IMR-90 (cell line): ENCODE measurements around the gene ATP2A3. TPM values are rescaled to one million over a fixed set of nuclear protein-coding genes. Genes with fewer than 3 reads are reported as not detected.

Experiments used
- ATAC-seq: fragments of 200-7000 bp; cut with Tn5 transposase; 2 replicates; pipeline ENCODE4 v1.9.1; 2020; ENCODE audit warnings: low read depth, mild to moderate bottlenecking, moderate library complexity
- BruUV-seq: library from RNA; stranded (reverse); fragments of 400-500 nt; replicated peaks from 2 replicates; lab custom pipeline; 2021; lab: Mats Ljungman, UMichigan
- CTCF ChIA-PET: fragments of 300-600 bp; formaldehyde crosslinking; extraction: SDS; loops from one replicate; lab custom pipeline; 2021; ENCODE audit warnings: antibody characterized with exemption; lab: Yijun Ruan, JAX
- POLR2A ChIA-PET: fragments of 300-600 bp; sonication (Branson Sonifier 250); formaldehyde crosslinking; loops from one replicate; lab custom pipeline; 2022; ENCODE audit warnings: antibody characterized with exemption; ENCODE audit not compliant: unreplicated experiment; lab: Charles Lee
- DNase-seq: peaks from one replicate; pipeline ENCODE4 v3.0.0; 2013
- H2AFZ ChIP-seq: replicated peaks from 2 replicates; pipeline ENCODE3; 2013; ENCODE audit warnings: low read length, mild to moderate bottlenecking; ENCODE audit not compliant: poor library complexity
- H2AK5ac ChIP-seq: 2 replicates; pipeline ENCODE4 v1.6.1; 2013; ENCODE audit warnings: low read depth, low read length, inconsistent platforms
- H2AK9ac ChIP-seq: replicated peaks from 2 replicates; pipeline ENCODE3; 2013; ENCODE audit warnings: mild to moderate bottlenecking, low read depth, low read length, moderate library complexity; ENCODE audit not compliant: poor library complexity
- H2BK120ac ChIP-seq: 2 replicates; pipeline ENCODE4 v1.6.1; 2013; ENCODE audit warnings: low read depth, low read length, inconsistent platforms
- H2BK15ac ChIP-seq: 3 replicates; pipeline ENCODE4 v1.6.1; 2013; ENCODE audit warnings: low read depth, low read length, inconsistent platforms
- H2BK20ac ChIP-seq: 2 replicates; pipeline ENCODE4 v1.6.1; 2013; ENCODE audit warnings: low read depth, mild to moderate bottlenecking, inconsistent platforms, low read length, moderate library complexity
- H2BK5ac ChIP-seq: 2 replicates; pipeline ENCODE4 v1.6.1; 2013; ENCODE audit warnings: mild to moderate bottlenecking, low read depth, low read length, inconsistent platforms; ENCODE audit not compliant: poor library complexity, severe bottlenecking
- H3K14ac ChIP-seq: replicated peaks from 2 replicates; pipeline ENCODE4 v1.6.1; 2013; ENCODE audit warnings: low read depth, low read length, inconsistent platforms
- H3K18ac ChIP-seq: 2 replicates; pipeline ENCODE4 v1.6.1; 2013; ENCODE audit warnings: low read depth, low read length, control low read depth
- H3K23ac ChIP-seq: 2 replicates; pipeline ENCODE4 v1.6.1; 2013; ENCODE audit warnings: low read depth, low read length, inconsistent platforms
- H3K27ac ChIP-seq: 2 replicates; pipeline ENCODE4 v1.5.1; 2013; ENCODE audit warnings: mild to moderate bottlenecking, control low read depth, low read length; ENCODE audit not compliant: insufficient read depth
- H3K27me3 ChIP-seq: 2 replicates; pipeline ENCODE4 v1.6.1; 2013; ENCODE audit warnings: low read length; ENCODE audit not compliant: control insufficient read depth, insufficient read depth
- H3K36me3 ChIP-seq: 2 replicates; pipeline ENCODE4 v1.6.1; 2013; ENCODE audit warnings: low read length, mixed read lengths; ENCODE audit not compliant: control insufficient read depth, insufficient read depth
- H3K4ac ChIP-seq: 2 replicates; pipeline ENCODE4 v1.6.1; 2013; ENCODE audit warnings: low read depth, low read length, inconsistent platforms
- H3K4me1 ChIP-seq: 2 replicates; pipeline ENCODE4 v1.6.1; 2013; ENCODE audit warnings: low read length, mixed read lengths; ENCODE audit not compliant: control insufficient read depth, insufficient read depth
- H3K4me2 ChIP-seq: 2 replicates; pipeline ENCODE4 v1.6.1; 2013; ENCODE audit warnings: low read depth, mild to moderate bottlenecking, control low read depth, low read length, moderate library complexity
- H3K4me3 ChIP-seq: 2 replicates; pipeline ENCODE4 v1.5.1; 2013; ENCODE audit warnings: low read depth, mild to moderate bottlenecking, control low read depth, low read length, moderate library complexity; ENCODE audit not compliant: insufficient read depth
- H3K56ac ChIP-seq: 2 replicates; pipeline ENCODE4 v1.6.1; 2013; ENCODE audit warnings: low read length, inconsistent platforms; ENCODE audit not compliant: insufficient read depth; ENCODE audit errors: extremely low read depth
- H3K79me1 ChIP-seq, 2 experiments: 2 replicates each; pipeline ENCODE4 v1.6.1; 2013; ENCODE audit warnings: low read length in 2 of 2, inconsistent platforms in 1 of 2, low read depth in 1 of 2
- H3K9ac ChIP-seq: 2 replicates; pipeline ENCODE4 v1.6.1; 2013; ENCODE audit warnings: low read depth, low read length, control low read depth
- H3K9me1 ChIP-seq: 2 replicates; pipeline ENCODE4 v1.6.1; 2013; ENCODE audit warnings: low read length, inconsistent platforms; ENCODE audit not compliant: insufficient read depth
- H3K9me3 ChIP-seq: 2 replicates; pipeline ENCODE4 v1.6.1; 2013; ENCODE audit warnings: low read length; ENCODE audit not compliant: control insufficient read depth, insufficient read depth
- H4K20me1 ChIP-seq: 2 replicates; pipeline ENCODE4 v1.6.1; 2013; ENCODE audit warnings: low read length, inconsistent platforms; ENCODE audit not compliant: insufficient read depth
- H4K5ac ChIP-seq: 2 replicates; pipeline ENCODE4 v1.6.1; 2013; ENCODE audit warnings: mild to moderate bottlenecking, low read depth, low read length, control low read depth
- H4K8ac ChIP-seq, 2 experiments: 2 replicates each; pipeline ENCODE4 v1.6.1; 2013; ENCODE audit warnings: low read depth in 2 of 2, low read length in 2 of 2, control low read depth in 1 of 2, inconsistent platforms in 1 of 2
- H4K91ac ChIP-seq: 2 replicates; pipeline ENCODE4 v1.6.1; 2013; ENCODE audit warnings: low read depth, low read length, inconsistent platforms; ENCODE audit not compliant: insufficient read depth
- BHLHE40 ChIP-seq: fragments of 150-350 bp; IDR thresholded peaks from 2 replicates; pipeline ENCODE4 v1.6.1; 2016; ENCODE audit warnings: mild to moderate bottlenecking, low read depth, low read length
- CEBPB ChIP-seq: IDR thresholded peaks from 2 replicates; pipeline ENCODE4 v1.6.1; 2012; ENCODE audit warnings: low read depth, low read length, improper control_type of control experiment
- FOS ChIP-seq: fragments of 150-350 bp; IDR thresholded peaks from 2 replicates; pipeline ENCODE4 v1.6.1; 2016; ENCODE audit warnings: low read depth, low read length
- MAFK ChIP-seq: IDR thresholded peaks from 2 replicates; pipeline ENCODE4 v1.6.1; 2012; ENCODE audit warnings: low read depth, low read length, improper control_type of control experiment
- NFE2L2 ChIP-seq: fragments of 150-350 bp; IDR thresholded peaks from 2 replicates; pipeline ENCODE4 v1.6.1; 2016; ENCODE audit warnings: low read depth, mild to moderate bottlenecking, low read length
- POLR2A ChIP-seq: IDR thresholded peaks from 2 replicates; pipeline ENCODE4 v1.6.1; 2012; ENCODE audit warnings: mild to moderate bottlenecking, low read depth, low read length
- RFX5 ChIP-seq: IDR thresholded peaks from 2 replicates; pipeline ENCODE4 v1.8.0; 2012; ENCODE audit warnings: low read depth, mild to moderate bottlenecking, low read length, moderate library complexity
- dilution Hi-C: fragments of 300-500 bp; cut with HindIII; formaldehyde crosslinking; loops from one replicate; pipeline ENCODE4 v1.14.3; 2018; ENCODE audit warnings: low sequenced_read_pairs; ENCODE audit not compliant: unreplicated experiment
- in situ Hi-C: fragments of 300-500 bp; cut with MboI; formaldehyde crosslinking; loops from 3 replicates; pipeline ENCODE4 v1.14.3; 2019; ENCODE audit warnings: low sequenced_read_pairs, inconsistent platforms, mixed read lengths
- intact Hi-C: fragments of 100-400 bp; cut with micrococcal nuclease; formaldehyde crosslinking; loops from 2 replicates; pipeline ENCODE4 v1.10.0; 2022
- polyA plus RNA-seq, 3 experiments: library from polyadenylated mRNA; depleted of rRNA; stranded (reverse); fragments of >200 nt; gene quantifications; 2 replicates each; pipeline ENCODE4 v1.2.3, GENCODE V29; 2012; ENCODE audit warnings: low replicate concordance in 1 of 3
- total RNA-seq: library from RNA; depleted of rRNA; stranded (reverse); fragments of >200 nt; gene quantifications from 2 replicates; pipeline ENCODE4 v1.2.3, GENCODE V29; 2012
- TF ChIP-seq, protein P1 (sequence below): conservative IDR thresholded peaks from 2 replicates; pipeline ENCODE4 v1.5.1; 2012; ENCODE audit warnings: mild to moderate bottlenecking, low read depth, low read length, improper control_type of control experiment

Gene ATP2A3
- total and polyA plus RNA-seq, 2 of the 4 experiments (the other 2 are of a cell fraction) = 0.18 to 0.63 TPM

DNA sequence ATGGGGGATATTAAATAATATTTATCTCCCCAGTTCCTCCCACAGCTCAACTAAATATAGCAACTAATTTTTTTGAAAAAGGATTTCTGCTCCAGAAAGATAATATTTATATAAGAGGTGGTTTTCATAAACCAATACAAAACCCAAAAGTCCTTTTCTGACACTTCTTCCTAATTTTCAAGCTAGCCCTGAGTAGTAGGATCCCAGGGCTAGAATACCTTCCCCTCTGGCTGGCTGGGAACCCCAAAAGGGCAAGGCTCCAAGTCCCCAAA lies 1.3 kb downstream of the ATP2A3 start:
- Histone ChIP-seq H2AK9ac (no peak overlapping the region), H3K56ac (no peak overlapping the region), H3K4me2 (no peak overlapping the region), H2BK20ac (no peak overlapping the region), H3K23ac (no peak overlapping the region), H2BK5ac (no peak overlapping the region), H3K79me1 (no peaks in the 10 kb centered on the region), H2AK5ac (no peak overlapping the region), H3K4me1 (peaks cover 19% of the 10 kb centered on the region), H3K14ac (no peak overlapping the region), H2AFZ (no peak overlapping the region), H3K9me3 (no peaks in the 10 kb centered on the region), H4K5ac (no peak overlapping the region), H4K20me1 (no peaks in the 10 kb centered on the region), H3K9ac (no peak overlapping the region), H2BK15ac (no peak overlapping the region), H4K91ac (no peak overlapping the region), H3K4me3 (no peak overlapping the region), H3K27me3 (peaks cover 45% of the 10 kb centered on the region), H2BK120ac (no peak overlapping the region), H3K36me3 (no peaks in the 10 kb centered on the region), H3K9me1 (peaks cover 10% of the 10 kb centered on the region), H4K8ac (no peak overlapping the region), H3K18ac (no peak overlapping the region), H3K4ac (no peak overlapping the region), H3K27ac (no peak overlapping the region)
- TF ChIP-seq CEBPB = no peak
- TF ChIP-seq, protein P1, sequence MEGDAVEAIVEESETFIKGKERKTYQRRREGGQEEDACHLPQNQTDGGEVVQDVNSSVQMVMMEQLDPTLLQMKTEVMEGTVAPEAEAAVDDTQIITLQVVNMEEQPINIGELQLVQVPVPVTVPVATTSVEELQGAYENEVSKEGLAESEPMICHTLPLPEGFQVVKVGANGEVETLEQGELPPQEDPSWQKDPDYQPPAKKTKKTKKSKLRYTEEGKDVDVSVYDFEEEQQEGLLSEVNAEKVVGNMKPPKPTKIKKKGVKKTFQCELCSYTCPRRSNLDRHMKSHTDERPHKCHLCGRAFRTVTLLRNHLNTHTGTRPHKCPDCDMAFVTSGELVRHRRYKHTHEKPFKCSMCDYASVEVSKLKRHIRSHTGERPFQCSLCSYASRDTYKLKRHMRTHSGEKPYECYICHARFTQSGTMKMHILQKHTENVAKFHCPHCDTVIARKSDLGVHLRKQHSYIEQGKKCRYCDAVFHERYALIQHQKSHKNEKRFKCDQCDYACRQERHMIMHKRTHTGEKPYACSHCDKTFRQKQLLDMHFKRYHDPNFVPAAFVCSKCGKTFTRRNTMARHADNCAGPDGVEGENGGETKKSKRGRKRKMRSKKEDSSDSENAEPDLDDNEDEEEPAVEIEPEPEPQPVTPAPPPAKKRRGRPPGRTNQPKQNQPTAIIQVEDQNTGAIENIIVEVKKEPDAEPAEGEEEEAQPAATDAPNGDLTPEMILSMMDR = no peak
- no peak for TF ChIP-seq NFE2L2
- no peak for TF ChIP-seq POLR2A
- TF ChIP-seq FOS = no peak
- TF ChIP-seq RFX5 = no peak
- TF ChIP-seq MAFK = no peak
- no peak for TF ChIP-seq BHLHE40
- dilution Hi-C loops = no loop called here
- POLR2A ChIA-PET = no interaction called here
- DNase-seq = no peak
- intact Hi-C loops = no loop called here
- BruUV-seq = no TSS peak
- no peak for ATAC-seq
- CTCF ChIA-PET = no interaction called here
- in situ Hi-C loops = no loop called here
